ENCODE results near the gene NRXN3. TPM values are rescaled to one million over a fixed set of nuclear protein-coding genes. Genes with fewer than 3 reads are reported as not detected.
A peak's percentile ranks its signal among the peaks of the same experiment; 100 is the strongest.

The NRXN3 gene
- total RNA-seq, 1 donor from 2014 or later = 5.9 TPM

GRCh38 chr14:79705126-79705894, 1535.1 kb downstream of the NRXN3 start:
- Histone ChIP-seq H3K9me3 (ENCODE audit: low read depth) (no peaks in the 10 kb centered on the region), H3K9ac (no peak overlapping the region), H3K4me2 (no peak overlapping the region), H3K27me3 (no peaks in the 10 kb centered on the region), H3K27ac (no peak overlapping the region), H3K4me3 (no peak overlapping the region), H3K79me2 (ENCODE audit: low read depth) (no peaks in the 10 kb centered on the region), H3K4me1 (peaks cover 14% of the 10 kb centered on the region), H3K36me3 (no peaks in the 10 kb centered on the region), H3F3A (ENCODE audit: low read depth) (no peaks in the 10 kb centered on the region), H2AFZ (replicated peaks) (no peak overlapping the region), H4K20me1 (ENCODE audit: low read depth) (no peaks in the 10 kb centered on the region)
- H3K36me3 Mint-ChIP-seq = no peaks in the 10 kb centered on the region
- peaks cover 2% of the 10 kb centered on the region for H3K27me3 Mint-ChIP-seq (ENCODE audit: insufficient read depth, low read depth)
- no peak overlapping the region for H3K4me3 Mint-ChIP-seq
- peaks cover 17% of the 10 kb centered on the region for H3K4me1 Mint-ChIP-seq
- no peak for DNase-seq (ENCODE audit: low spot score)
- TF ChIP-seq EZH2 (IDR thresholded peaks at IDR 0.05) (no peak), CTCF (IDR thresholded peaks at IDR 0.05) (no peak), EZH2phosphoT487 (IDR thresholded peaks at IDR 0.05) (no peak)
- H3K27ac Mint-ChIP-seq = no peak overlapping the region
- no peaks in the 10 kb centered on the region for H3K9me3 Mint-ChIP-seq

- Histone ChIP-seq H3K36me3 (no peaks in the 10 kb centered on the region), H3K9me3 (ENCODE audit: low read depth) (no peaks in the 10 kb centered on the region), H3F3A (ENCODE audit: low read depth) (no peaks in the 10 kb centered on the region), H3K27me3 (no peaks in the 10 kb centered on the region), H3K9ac (no peak overlapping the region), H2AFZ (replicated peaks) (no peak overlapping the region), H3K79me2 (ENCODE audit: low read depth) (no peaks in the 10 kb centered on the region), H3K27ac (no peak overlapping the region), H4K20me1 (ENCODE audit: low read depth) (no peaks in the 10 kb centered on the region), H3K4me3 (no peak overlapping the region), H3K4me2 (no peak overlapping the region), H3K4me1 (peaks cover 16% of the 10 kb centered on the region)
- Mint-ChIP-seq H3K9me3 (no peaks in the 10 kb centered on the region), H3K27me3 (ENCODE audit: insufficient read depth, low read depth) (peaks cover 2% of the 10 kb centered on the region), H3K4me3 (no peak overlapping the region), H3K36me3 (no peaks in the 10 kb centered on the region), H3K4me1 (peaks cover 18% of the 10 kb centered on the region), H3K27ac (peak overlapping the region; percentile 21)
- DNase-seq (ENCODE audit: low spot score) = no peak
- no peak for TF ChIP-seq EZH2 (IDR thresholded peaks at IDR 0.05)
- TF ChIP-seq CTCF (IDR thresholded peaks at IDR 0.05) = no peak
- no peak for TF ChIP-seq EZH2phosphoT487 (IDR thresholded peaks at IDR 0.05)
Observed at GRCh38 chr14:79706382-79706781, 1536.2 kb downstream of the NRXN3 start.

- H3K36me3 ChIP-seq = no peaks in the 10 kb centered on the region
- H3K27me3 Mint-ChIP-seq (ENCODE audit: insufficient read depth, low read depth) = peaks cover 2% of the 10 kb centered on the region
- no peak for TF ChIP-seq EZH2 (IDR thresholded peaks at IDR 0.05)
- TF ChIP-seq CTCF (IDR thresholded peaks at IDR 0.05) = no peak
- no peak for TF ChIP-seq EZH2phosphoT487 (IDR thresholded peaks at IDR 0.05)
- H4K20me1 ChIP-seq (ENCODE audit: low read depth) = no peaks in the 10 kb centered on the region
- no peak overlapping the region for H3K9ac ChIP-seq
- no peaks in the 10 kb centered on the region for H3K79me2 ChIP-seq (ENCODE audit: low read depth)
- peaks cover 5% of the 10 kb centered on the region for H3F3A ChIP-seq (ENCODE audit: low read depth)
- H3K4me3 ChIP-seq = no peak overlapping the region
- no peak overlapping the region for H2AFZ ChIP-seq (replicated peaks)
- no peak overlapping the region for H3K27ac ChIP-seq
- no peaks in the 10 kb centered on the region for H3K9me3 Mint-ChIP-seq
- H3K4me2 ChIP-seq = no peak overlapping the region
- H3K4me3 Mint-ChIP-seq = no peak overlapping the region
- no peaks in the 10 kb centered on the region for H3K36me3 Mint-ChIP-seq
- H3K4me1 Mint-ChIP-seq = peaks cover 25% of the 10 kb centered on the region
- H3K27ac Mint-ChIP-seq = no peak overlapping the region
- DNase-seq (ENCODE audit: low spot score) = no peak
- H3K27me3 ChIP-seq = no peaks in the 10 kb centered on the region
- H3K9me3 ChIP-seq (ENCODE audit: low read depth) = no peaks in the 10 kb centered on the region
- H3K4me1 ChIP-seq = peaks cover 35% of the 10 kb centered on the region
Observed at GRCh38 chr14:79708426-79709388, 1538.5 kb downstream of the NRXN3 start.
